GM12892 (cell line): ENCODE measurements around the gene RBMX.

Experiments used
- POLR2A ChIP-seq: IDR thresholded peaks from 2 replicates; pipeline ENCODE4 v1.6.1; 2011; ENCODE audit warnings: low read depth, low read length, control low read depth
- TAF1 ChIP-seq: IDR thresholded peaks from 2 replicates; pipeline ENCODE4 v1.6.1; 2011; ENCODE audit warnings: low read depth, mild to moderate bottlenecking, control low read depth, low read length, borderline replicate concordance

- TF ChIP-seq POLR2A (no peak), TAF1 (no peak)
Measured at GRCh38 chrX:136861877-136862276, 18.6 kb downstream of the RBMX start.
